GM18498 (cell line): ENCODE data around the gene CEP350.

Source experiments
- ATAC-seq: cut with Tn5 transposase; IDR thresholded peaks from one replicate; pipeline ENCODE4 v1.9.1; 2021; ENCODE audit warnings: mild to moderate bottlenecking, moderate library complexity; ENCODE audit not compliant: unreplicated experiment

Gene CEP350

DNA sequence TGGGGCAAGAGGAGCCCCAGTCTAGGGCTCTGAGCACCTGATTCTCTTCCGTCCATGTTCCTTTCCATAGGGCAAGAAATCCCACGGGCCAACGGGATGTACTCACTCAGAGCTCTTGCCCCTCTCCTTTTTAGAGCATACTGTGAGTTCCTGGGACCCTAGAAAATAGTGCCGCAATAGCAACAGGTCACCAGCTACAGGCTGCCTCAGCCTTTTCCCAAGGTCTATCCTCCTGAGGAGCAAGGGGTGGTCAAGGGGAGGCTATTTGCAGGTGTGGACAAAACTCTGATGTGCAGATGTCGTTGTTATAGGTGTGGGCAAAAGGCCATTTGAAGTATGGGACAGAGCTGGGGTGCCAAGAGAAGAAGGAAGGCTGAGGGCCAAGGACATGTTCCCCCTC lies 198.4 kb downstream of the CEP350 start:
- no peak for ATAC-seq

DNA sequence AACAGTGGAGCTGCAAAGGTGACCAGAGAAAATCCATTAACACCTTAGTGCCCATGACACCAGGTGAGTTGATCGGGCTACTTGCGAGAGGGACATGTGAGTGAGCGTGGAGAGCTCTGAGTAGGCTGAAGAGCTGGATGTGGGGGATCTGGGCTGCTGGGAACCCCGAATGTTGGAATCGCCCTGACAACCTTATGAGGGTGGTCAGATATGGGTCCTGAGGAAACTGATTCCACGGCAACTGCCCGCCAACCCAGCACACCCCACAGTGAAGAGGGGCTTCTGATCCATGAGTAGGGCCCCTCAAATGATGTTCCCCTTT lies 199.4 kb downstream of the CEP350 start:
- no peak for ATAC-seq

DNA sequence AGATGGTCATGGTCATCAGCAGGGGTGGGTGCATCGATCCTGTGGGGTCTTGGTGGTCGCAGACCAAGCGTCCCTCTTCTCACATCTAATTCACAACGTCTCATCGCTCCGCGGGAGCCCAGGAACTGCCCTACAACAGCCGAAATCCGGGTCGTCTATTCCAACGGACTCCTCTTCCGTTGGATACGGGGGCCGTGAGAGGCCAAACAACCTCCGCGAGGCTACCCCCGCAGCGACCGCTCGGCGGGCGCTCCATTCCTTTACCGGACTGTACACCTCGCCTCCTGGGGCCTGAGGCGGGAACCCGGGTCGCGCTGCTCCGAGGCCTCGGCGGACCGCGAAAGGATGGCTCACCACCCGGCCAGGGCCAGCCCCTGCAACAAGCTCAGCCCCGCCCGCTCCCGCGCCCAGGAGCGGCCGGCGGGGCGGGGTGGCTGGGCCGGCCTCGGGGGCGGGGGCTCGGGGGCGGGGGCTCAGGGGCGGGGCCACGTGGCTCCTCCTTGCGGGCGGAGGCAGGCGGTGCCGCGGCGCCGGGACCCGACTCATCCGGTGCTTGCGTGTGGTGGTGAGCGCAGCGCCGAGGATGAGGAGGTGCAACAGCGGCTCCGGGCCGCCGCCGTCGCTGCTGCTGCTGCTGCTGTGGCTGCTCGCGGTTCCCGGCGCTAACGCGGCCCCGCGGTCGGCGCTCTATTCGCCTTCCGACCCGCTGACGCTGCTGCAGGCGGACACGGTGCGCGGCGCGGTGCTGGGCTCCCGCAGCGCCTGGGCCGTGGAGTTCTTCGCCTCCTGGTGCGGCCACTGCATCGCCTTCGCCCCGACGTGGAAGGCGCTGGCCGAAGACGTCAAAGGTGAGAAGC lies 199.9 kb downstream of the CEP350 start, which contains the start of gene QSOX1:
TSS of gene QSOX1 (plus strand) at position 545 of the 857 bp plus-strand sequence. CDS start at position 584, 39 bp downstream.
- peak; percentile 91 for ATAC-seq

- peak; percentile 2 for ATAC-seq
Measured at GRCh38 chr1:180155182-180155682, 200.6 kb downstream of the CEP350 start.

DNA sequence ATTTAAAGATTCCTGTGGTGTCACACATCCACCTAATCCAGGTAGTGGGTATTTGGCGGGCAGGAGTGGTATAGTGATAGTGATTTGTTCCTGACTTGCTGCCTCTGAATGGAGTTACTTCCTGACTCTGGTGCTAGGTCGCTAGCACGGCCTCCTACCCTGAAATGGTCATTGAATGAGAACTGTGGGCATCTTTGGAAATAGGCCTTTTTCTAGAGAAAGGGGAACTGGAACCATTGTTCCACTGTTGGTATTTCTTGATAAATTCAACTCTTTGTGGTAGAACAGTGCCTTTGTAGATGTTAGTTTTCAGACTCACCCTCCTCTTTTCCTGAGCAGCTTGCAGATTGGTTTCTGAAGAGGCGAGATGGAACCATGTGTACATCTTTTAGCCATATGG lies 201.6 kb downstream of the CEP350 start:
- ATAC-seq = no peak

GRCh38 chr1:180156631-180157091 lies 202.1 kb downstream of the CEP350 start:
- ATAC-seq = no peak

GRCh38 chr1:180157108-180157507 lies 202.5 kb downstream of the CEP350 start:
- no peak for ATAC-seq

DNA sequence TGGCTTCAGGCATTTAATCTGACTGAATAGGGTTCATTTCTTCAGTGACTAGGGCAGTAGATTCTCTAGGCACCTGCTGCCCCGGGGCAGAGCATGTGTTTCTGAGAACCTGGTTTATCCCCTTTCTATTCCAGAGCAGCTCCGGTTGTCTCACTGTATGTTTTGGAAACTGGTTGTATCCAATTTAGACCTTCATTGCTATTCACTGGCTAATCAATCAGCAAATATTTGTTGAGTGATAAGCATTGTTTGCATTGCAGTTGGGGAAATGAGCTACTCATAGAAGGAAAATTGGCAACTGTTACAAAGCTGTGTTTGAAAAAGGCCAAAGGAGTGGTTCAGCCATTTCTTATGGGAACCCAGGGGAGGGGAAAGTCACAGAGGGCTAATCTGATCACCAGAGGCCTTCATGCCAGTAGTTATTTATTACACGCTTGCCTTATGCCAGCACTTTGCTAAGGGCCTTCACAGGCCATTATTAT lies 203.0 kb downstream of the CEP350 start:
- no peak for ATAC-seq

GRCh38 chr1:180158149-180159147 lies 203.8 kb downstream of the CEP350 start:
- ATAC-seq = no peak

- ATAC-seq = no peak
Measured at GRCh38 chr1:180160357-180160756, 205.7 kb downstream of the CEP350 start.

DNA sequence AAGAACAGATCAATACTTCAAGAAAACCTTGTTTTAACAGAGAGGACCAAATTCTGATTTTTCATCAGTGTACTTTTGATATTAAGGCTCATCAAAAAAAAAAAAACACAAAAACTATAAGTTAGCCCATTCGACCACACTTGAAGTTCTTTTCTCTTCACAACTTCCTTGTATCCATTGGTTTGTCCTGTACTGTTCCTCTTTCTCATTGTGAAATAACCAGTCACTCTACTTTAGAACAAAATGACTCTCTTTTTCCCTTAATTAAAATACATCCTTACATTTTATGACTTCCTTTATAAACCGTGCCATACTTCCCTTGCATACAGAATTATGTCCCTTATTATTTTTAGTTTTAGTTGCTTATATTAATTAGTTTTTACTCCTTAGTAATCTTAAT lies 208.4 kb downstream of the CEP350 start:
- no peak for ATAC-seq
